Ishikawa (cell line): ENCODE data around the gene RBM20.

Source experiments
- EP300 ChIP-seq: IDR thresholded peaks from 2 replicates; pipeline ENCODE4 v1.6.1; 2012; ENCODE audit warnings: borderline replicate concordance
- MAX ChIP-seq: IDR thresholded peaks from 2 replicates; pipeline ENCODE4 v1.6.1; 2012
- NFIC ChIP-seq: IDR thresholded peaks from 2 replicates; pipeline ENCODE4 v1.6.1; 2012
- RAD21 ChIP-seq: IDR thresholded peaks from 2 replicates; pipeline ENCODE4 v1.6.1; 2012; ENCODE audit warnings: low read depth
- REST ChIP-seq: IDR thresholded peaks from 2 replicates; pipeline ENCODE4 v1.6.1; 2012; ENCODE audit warnings: low read depth, mild to moderate bottlenecking
- TAF1 ChIP-seq: IDR thresholded peaks from 2 replicates; pipeline ENCODE4 v1.6.1; 2012; ENCODE audit warnings: low read depth, mild to moderate bottlenecking
- TCF12 ChIP-seq: IDR thresholded peaks from 2 replicates; pipeline ENCODE4 v1.6.1; 2012; ENCODE audit warnings: low read depth
- YY1 ChIP-seq: IDR thresholded peaks from 2 replicates; pipeline ENCODE4 v1.6.1; 2012; ENCODE audit warnings: low read depth

GRCh38 chr10:110625951-110626855, 17.9 kb upstream of the RBM20 start:
- TF ChIP-seq TAF1 (no peak), REST (no peak), RAD21 (no peak), NFIC (no peak), EP300 (no peak), TCF12 (no peak), YY1 (no peak), MAX (no peak)
